Upper lobe of left lung (tissue), 6 donors: ENCODE measurements around the gene ZMYND8. TPM values are rescaled to one million over a fixed set of nuclear protein-coding genes. Genes with fewer than 3 reads are reported as not detected.
A peak's percentile ranks its signal among the peaks of the same experiment; 100 is the strongest.

ENCODE experiments used
- ATAC-seq, 2 donors: fragments of 200-7000 bp; cut with Tn5 transposase; one replicate each; pipeline ENCODE4 v1.9.1; 2022; ENCODE audit warnings: mild to moderate bottlenecking in 2 of 2, moderate library complexity in 2 of 2; ENCODE audit not compliant: low FRiP score in 2 of 2
- DNase-seq, 2 donors: peaks; one replicate each; pipeline ENCODE4 v3.0.0-alpha.2; 2019 to 2020
- H3K27ac ChIP-seq, 4 donors: fragments of 200-600 bp; sonication (generic); one replicate each; pipeline ENCODE4 v1.5.1; 2016 to 2019
- H3K27me3 ChIP-seq, 4 donors: fragments of 200-600 bp; sonication (generic); one replicate each; pipeline ENCODE4 v1.5.1; 2017 to 2019
- H3K36me3 ChIP-seq, 4 donors: fragments of 200-600 bp; sonication (generic); one replicate each; pipeline ENCODE4 v1.5.1; 2016 to 2019
- H3K4me1 ChIP-seq, 4 donors: fragments of 200-600 bp; sonication (generic); one replicate each; pipeline ENCODE4 v1.5.1; 2018 to 2019
- H3K4me3 ChIP-seq, 4 donors: fragments of 200-600 bp; sonication (generic); one replicate each; pipeline ENCODE4 v1.5.1; 2017 to 2019; ENCODE audit warnings: mild to moderate bottlenecking in 2 of 4, moderate library complexity in 1 of 4
- H3K9me3 ChIP-seq, 4 donors: fragments of 200-600 bp; sonication (generic); one replicate each; pipeline ENCODE4 v1.5.1; 2018 to 2019
- EP300 ChIP-seq, 4 donors: sonication (generic); formaldehyde crosslinking; IDR thresholded peaks; one replicate each; pipeline ENCODE4 v1.5.1; 2017; ENCODE audit warnings: antibody characterized with exemption in 4 of 4, control low read depth in 2 of 4
- POLR2A ChIP-seq, 4 donors: fragments of 450-650 bp; IDR thresholded peaks; one replicate each; pipeline ENCODE4 v1.5.1; 2016 to 2017; ENCODE audit warnings: antibody characterized with exemption in 4 of 4, mild to moderate bottlenecking in 2 of 4
- POLR2AphosphoS5 ChIP-seq, 2 donors: sonication (generic); formaldehyde crosslinking; IDR thresholded peaks; one replicate each; pipeline ENCODE4 v1.5.1; 2017; ENCODE audit warnings: antibody characterized with exemption in 2 of 2
- WGBS, 2 donors: methylation state at CpG; one replicate each; pipeline ENCODE4 v1.1.5; 2017 to 2018; 5-methylcytosine and 5-hydroxymethylcytosine counted together
- total RNA-seq, 6 donors: library from RNA; depleted of rRNA in 4 of 6; stranded (reverse); fragments of >200 nt in 4 of 6; gene quantifications; one replicate each; pipeline versions ENCODE4 v1.1.0 to v1.2.1, GENCODE V29; 2016 to 2021
- TF ChIP-seq, protein P1 (sequence below), 6 experiments: fragments of 450-650 bp in 4 of 6; fragments of 200-600 bp in 2 of 6; sonication (generic) in 2 of 6; IDR thresholded peaks; one replicate each; pipeline ENCODE4 v1.5.1; 2016 to 2019; ENCODE audit warnings: antibody characterized with exemption in 6 of 6
- donor health status: DM: no; HTN: no; CAD: no; lungs with moderate emphysema.
- donor health status: DM: no; HTN: yes; CAD: no; lungs with severe emphysema.

ZMYND8 gene
- total RNA-seq, 6 donors from 2014 or later = 24.6 to 120 (median 51.8) TPM

DNA sequence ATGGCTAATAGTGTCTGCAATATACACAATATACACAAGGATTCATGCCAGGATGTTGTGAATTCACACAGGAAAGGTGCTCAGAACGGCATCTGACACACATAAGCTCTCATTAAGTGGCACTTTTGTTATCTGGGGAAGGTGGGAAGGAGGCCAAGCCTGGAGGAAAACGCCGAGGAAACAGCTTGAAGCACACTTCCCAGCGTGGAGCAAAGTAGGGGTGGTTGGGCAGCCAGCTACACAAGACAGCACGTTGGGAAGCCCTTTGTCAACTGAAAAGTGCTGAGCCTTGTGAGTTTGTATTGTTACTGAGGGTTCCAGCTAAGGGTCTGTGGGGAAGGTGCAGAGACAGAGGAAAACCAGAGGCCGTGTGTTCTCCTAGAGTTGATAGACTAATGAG, 181.0 kb downstream of the ZMYND8 start:
- WGBS, 2 donors = 13 to 18% methylated on average over 6 of the region's 6 CpGs
- H3K9me3 ChIP-seq = no peaks in the 10 kb centered on the region
- H3K27me3 ChIP-seq = no peaks in the 10 kb centered on the region

DNA sequence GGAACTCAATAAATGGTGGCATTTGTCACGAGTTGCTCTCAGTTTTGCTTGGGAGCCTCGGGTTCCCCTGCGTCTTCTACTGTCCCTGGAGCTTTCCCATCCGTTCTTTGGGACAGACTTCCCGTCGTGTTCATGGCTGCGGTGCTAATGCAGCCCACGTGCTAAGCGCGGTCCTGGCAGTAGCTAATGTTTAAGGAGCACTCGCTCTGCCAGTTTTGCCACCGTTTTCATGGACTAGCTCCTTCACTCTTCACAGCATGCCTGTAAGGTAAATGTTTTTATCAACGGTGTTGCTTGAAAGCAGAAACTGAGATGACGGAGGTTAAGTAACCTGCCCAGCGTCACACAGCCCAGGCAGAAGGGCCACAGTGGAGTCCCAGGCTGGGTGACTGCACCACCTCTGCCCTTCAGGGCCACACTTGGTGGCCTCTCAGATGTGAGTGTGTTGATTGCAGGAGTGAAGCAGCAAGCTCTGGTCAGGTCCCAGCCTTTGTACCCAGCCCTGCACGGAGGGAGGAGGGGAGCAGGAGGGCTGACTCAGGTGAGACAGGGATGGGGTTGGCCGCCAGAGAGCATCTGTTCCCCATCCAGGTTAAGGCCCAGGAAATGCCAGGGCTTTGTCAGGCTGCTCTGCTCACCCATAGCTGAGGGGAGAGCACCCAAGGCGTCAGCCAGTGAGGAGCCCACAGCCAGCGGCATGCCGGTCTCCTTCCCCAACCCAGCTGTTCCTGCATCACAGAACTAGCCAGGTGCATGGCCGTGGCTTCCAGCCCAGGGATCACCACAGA, 181.8 kb downstream of the ZMYND8 start:
- ATAC-seq = no peak
- Histone ChIP-seq H3K36me3 (no peaks in the 10 kb centered on the region), H3K4me1 (peaks cover 0 to 12% (median 0%) of the 10 kb centered on the region in 4 donors), H3K9me3 (no peaks in the 10 kb centered on the region), H3K27ac (no peak overlapping the region), H3K27me3 (no peaks in the 10 kb centered on the region), H3K4me3 (no peak overlapping the region)
- WGBS, 2 donors = 72 to 81% methylated on average over 18 to 21 of the region's 21 CpGs
- DNase-seq = no peak
- TF ChIP-seq EP300 (IDR thresholded peaks at IDR 0.05) (no peak), POLR2A (IDR thresholded peaks at IDR 0.05) (no peak), POLR2AphosphoS5 (IDR thresholded peaks at IDR 0.05) (no peak)
- TF ChIP-seq, protein P1, sequence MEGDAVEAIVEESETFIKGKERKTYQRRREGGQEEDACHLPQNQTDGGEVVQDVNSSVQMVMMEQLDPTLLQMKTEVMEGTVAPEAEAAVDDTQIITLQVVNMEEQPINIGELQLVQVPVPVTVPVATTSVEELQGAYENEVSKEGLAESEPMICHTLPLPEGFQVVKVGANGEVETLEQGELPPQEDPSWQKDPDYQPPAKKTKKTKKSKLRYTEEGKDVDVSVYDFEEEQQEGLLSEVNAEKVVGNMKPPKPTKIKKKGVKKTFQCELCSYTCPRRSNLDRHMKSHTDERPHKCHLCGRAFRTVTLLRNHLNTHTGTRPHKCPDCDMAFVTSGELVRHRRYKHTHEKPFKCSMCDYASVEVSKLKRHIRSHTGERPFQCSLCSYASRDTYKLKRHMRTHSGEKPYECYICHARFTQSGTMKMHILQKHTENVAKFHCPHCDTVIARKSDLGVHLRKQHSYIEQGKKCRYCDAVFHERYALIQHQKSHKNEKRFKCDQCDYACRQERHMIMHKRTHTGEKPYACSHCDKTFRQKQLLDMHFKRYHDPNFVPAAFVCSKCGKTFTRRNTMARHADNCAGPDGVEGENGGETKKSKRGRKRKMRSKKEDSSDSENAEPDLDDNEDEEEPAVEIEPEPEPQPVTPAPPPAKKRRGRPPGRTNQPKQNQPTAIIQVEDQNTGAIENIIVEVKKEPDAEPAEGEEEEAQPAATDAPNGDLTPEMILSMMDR (IDR thresholded peaks at IDR 0.05) = no peak

More for the DNA sequence above, 181.0 kb downstream of the ZMYND8 start:
- peak in 1 of 2 donors; percentile 66 for DNase-seq
- TF ChIP-seq POLR2AphosphoS5 (IDR thresholded peaks at IDR 0.05) = no peak
- TF ChIP-seq EP300 (IDR thresholded peaks at IDR 0.05) = no peak
- no peak for TF ChIP-seq POLR2A (IDR thresholded peaks at IDR 0.05)
- TF ChIP-seq, protein P1 (IDR thresholded peaks at IDR 0.05) = no peak
- no peak overlapping the region for H3K4me3 ChIP-seq
- H3K36me3 ChIP-seq = no peaks in the 10 kb centered on the region
- no peak overlapping the region for H3K27ac ChIP-seq
- H3K4me1 ChIP-seq = peaks cover 0 to 12% (median 0%) of the 10 kb centered on the region in 4 donors
- no peak for ATAC-seq

DNA sequence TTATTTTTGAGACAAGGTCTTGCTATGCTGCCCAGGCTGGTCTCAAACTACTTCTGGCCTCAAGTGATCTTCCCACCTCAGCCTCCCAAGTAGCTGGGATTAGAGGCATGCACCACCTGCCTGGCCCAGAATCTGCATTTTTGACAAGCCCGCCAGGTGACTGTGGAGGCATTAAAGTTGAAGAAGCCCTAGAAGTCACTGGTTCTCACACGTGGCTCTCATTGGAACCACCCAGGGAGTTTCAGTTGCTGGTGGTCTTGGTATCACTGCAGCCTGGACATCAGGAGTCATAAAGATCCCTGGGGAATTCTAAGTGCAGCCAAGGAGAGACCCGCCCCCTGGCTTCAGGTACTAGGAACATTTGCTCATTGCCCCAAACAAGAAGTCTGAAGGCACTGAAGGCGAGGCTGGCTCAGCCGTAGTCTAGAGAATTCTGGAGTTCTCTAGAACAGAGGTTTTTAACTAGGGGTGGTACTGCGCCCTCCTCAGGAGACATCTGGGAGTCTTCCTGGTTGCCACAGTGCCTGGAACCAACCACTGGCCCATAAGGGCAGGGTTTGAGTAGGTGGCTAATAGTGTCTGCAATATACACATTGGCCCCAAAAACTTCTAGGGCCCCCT, 182.8 kb downstream of the ZMYND8 start:
- H3K4me1 ChIP-seq = peaks cover 0 to 12% (median 0%) of the 10 kb centered on the region in 4 donors
- H3K36me3 ChIP-seq = no peaks in the 10 kb centered on the region
- H3K27ac ChIP-seq = no peak overlapping the region
- DNase-seq (no peak), ATAC-seq (no peak)
- H3K4me3 ChIP-seq = no peak overlapping the region
- H3K27me3 ChIP-seq = no peaks in the 10 kb centered on the region
- WGBS, 2 donors = 84 to 87% methylated on average over 5 to 6 of the region's 6 CpGs
- H3K9me3 ChIP-seq = no peaks in the 10 kb centered on the region
- TF ChIP-seq, protein P1 (IDR thresholded peaks at IDR 0.05) = no peak
- TF ChIP-seq EP300 (IDR thresholded peaks at IDR 0.05) = no peak

DNA sequence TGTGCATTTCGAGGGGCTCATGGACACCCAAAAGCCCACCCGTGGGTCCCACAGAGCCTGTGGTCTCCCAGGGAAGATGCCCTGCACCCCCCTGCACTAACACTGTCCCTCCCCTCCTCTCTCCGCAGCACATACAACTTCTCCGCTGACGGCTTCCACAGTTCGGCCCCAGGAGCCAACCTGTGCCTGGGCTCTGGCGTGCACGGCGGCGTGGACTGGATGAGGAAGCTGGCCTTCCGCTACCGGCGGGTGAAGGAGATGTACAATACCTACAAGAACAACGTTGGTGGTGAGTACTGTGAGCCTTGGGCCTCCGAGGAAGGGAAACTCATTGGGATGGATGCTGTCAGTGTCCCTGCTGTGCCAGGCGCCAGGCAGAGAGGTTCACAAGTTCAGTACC, 183.9 kb downstream of the ZMYND8 start:
- DNase-seq (peak in 1 of 2 donors; percentile 72), ATAC-seq (no peak)
- Histone ChIP-seq H3K36me3 (no peaks in the 10 kb centered on the region), H3K27me3 (no peaks in the 10 kb centered on the region), H3K4me1 (peaks cover 0 to 12% (median 0%) of the 10 kb centered on the region in 4 donors), H3K4me3 (no peak overlapping the region), H3K9me3 (no peaks in the 10 kb centered on the region), H3K27ac (no peak overlapping the region)
- 79 to 85% methylated on average over 6 to 16 of the region's 16 CpGs for WGBS, 2 donors
- TF ChIP-seq, protein P1 (IDR thresholded peaks at IDR 0.05) = no peak
- TF ChIP-seq EP300 (IDR thresholded peaks at IDR 0.05) = no peak
- no peak for TF ChIP-seq POLR2A (IDR thresholded peaks at IDR 0.05)
- TF ChIP-seq POLR2AphosphoS5 (IDR thresholded peaks at IDR 0.05) = no peak
